Muscle layer of duodenum (tissue), 2 donors: ENCODE measurements around the gene WFIKKN1.

Experiments
- H3K27ac ChIP-seq: one replicate; pipeline ENCODE4 v1.7.0; 2013; ENCODE audit warnings: mild to moderate bottlenecking, low read length
- H3K27me3 ChIP-seq: one replicate; pipeline ENCODE4 v1.7.0; 2013; ENCODE audit warnings: low read depth, mild to moderate bottlenecking, control low read depth, low read length
- H3K36me3 ChIP-seq, 2 donors: one replicate each; pipeline ENCODE4 v1.7.0; 2013; ENCODE audit warnings: low read length in 2 of 2, control low read depth in 1 of 2, mild to moderate bottlenecking in 1 of 2; ENCODE audit not compliant: insufficient read depth in 2 of 2, control insufficient read depth in 1 of 2
- H3K4me1 ChIP-seq, 2 donors: one replicate each; pipeline ENCODE4 v1.7.0; 2013; ENCODE audit warnings: low read length in 2 of 2, mild to moderate bottlenecking in 2 of 2, control low read depth in 1 of 2, moderate library complexity in 1 of 2; ENCODE audit not compliant: insufficient read depth in 2 of 2, control insufficient read depth in 1 of 2
- H3K4me3 ChIP-seq, 2 donors: one replicate each; pipeline ENCODE4 v1.7.0; 2013; ENCODE audit warnings: low read length in 2 of 2, low read depth in 1 of 2, mild to moderate bottlenecking in 1 of 2
- H3K9me3 ChIP-seq, 2 donors: one replicate each; pipeline ENCODE4 v1.7.0; 2013; ENCODE audit warnings: low read length in 2 of 2, control low read depth in 1 of 2, mild to moderate bottlenecking in 1 of 2; ENCODE audit not compliant: control insufficient read depth in 1 of 2
- donor health status: healthy.

WFIKKN1 gene

DNA sequence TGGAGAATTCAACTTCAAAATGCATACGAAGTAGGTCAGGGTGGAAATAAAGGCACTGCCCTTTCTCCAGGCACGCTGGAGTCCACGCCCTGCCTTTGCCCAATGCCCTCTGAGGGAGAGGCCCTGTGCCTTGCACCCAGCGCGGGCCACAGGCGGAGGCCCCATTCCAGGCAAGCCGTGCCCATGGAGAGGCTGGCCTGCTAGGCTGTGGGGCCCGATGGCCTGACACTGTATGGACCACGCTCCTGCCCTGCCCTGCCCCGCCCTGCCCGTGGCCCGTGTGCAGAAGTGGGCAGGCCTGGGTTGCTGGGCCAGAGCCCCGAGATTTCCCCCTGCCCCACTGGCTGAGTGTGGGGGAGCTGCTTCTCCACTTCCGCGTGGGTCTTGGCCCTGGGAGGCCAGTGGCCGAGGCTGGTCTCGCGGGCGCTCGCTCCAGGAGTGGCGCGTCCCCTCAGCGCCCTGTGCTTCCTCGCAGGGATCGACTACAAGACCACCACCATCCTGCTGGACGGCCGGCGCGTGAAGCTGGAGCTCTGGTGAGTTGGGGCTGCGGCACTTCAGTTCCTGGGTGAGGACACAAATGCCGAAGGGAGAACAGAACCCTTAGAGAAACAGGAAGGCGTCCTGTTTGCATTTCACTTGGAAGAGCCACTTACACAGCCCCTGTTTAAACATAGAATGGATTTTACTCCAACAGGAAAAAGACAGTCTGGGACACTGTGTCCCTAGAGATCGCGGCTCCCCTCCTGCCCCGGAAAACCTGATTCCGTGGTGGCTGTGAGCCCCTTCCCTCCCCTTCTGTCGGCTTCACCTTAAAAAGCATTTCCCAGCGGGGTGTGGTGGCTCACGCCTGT lies 13.8 kb upstream of the WFIKKN1 start:
- H3K4me3 ChIP-seq = no peak overlapping the region
- no peaks in the 10 kb centered on the region for H3K4me1 ChIP-seq
- no peak overlapping the region for H3K27ac ChIP-seq
- no peaks in the 10 kb centered on the region for H3K9me3 ChIP-seq
- H3K36me3 ChIP-seq = peaks cover 0 to 6% of the 10 kb centered on the region in 2 donors
- H3K27me3 ChIP-seq = no peaks in the 10 kb centered on the region

DNA sequence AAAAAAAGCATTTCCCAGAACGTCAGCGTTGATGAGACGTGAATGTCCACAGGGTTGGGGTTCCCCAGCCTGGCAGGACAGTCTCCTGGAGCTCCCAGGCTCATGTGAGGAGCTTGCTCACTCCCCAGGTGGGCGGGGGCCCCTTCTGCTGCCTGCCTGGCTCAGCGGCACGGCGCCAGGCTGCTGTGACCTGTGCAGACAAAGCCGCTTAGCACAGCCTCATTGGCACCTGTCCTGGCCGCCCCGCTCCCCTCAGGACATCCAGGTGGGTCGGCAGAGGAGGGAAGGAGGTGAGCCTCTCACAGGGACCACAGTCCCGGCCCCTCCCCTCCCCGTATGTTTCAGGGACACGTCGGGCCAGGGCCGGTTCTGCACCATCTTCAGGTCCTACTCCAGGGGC lies 12.9 kb upstream of the WFIKKN1 start:
- H3K27ac ChIP-seq = no peak overlapping the region
- H3K36me3 ChIP-seq = peaks cover 0 to 6% of the 10 kb centered on the region in 2 donors
- no peaks in the 10 kb centered on the region for H3K9me3 ChIP-seq
- no peaks in the 10 kb centered on the region for H3K27me3 ChIP-seq
- no peak overlapping the region for H3K4me3 ChIP-seq
- H3K4me1 ChIP-seq = no peaks in the 10 kb centered on the region

DNA sequence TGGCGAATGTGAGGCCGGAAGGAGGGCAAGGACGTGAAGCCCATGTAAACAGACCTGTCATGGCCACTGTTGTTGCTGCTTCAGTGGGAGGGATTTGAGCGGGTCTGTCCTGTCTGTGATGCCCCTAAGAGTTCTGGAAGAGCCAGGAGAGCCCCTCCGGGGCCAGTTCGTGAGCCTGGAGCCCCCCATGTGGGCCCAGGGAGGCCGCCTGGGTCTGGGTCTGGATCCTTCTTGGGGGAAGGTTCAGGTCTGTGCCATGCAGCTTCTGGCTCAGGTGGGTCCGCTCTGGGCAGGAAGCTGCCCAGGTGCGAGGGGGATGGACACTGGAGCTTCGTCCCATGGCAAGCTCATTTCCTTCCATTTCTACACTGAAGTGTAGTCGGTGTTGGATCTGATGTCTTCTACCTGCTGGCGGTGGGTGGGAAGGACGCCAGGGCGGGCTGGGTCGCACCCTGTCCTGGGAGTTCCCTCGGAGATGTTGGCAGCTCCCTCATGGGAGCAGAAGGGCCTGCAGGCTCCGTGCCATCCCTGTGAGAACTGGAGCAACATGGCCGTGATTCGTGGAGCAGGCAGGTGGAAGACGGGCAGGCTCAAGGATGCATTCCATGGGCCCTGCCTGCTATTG lies 11.2 kb upstream of the WFIKKN1 start:
- H3K27me3 ChIP-seq = no peaks in the 10 kb centered on the region
- no peak overlapping the region for H3K4me3 ChIP-seq
- no peaks in the 10 kb centered on the region for H3K9me3 ChIP-seq
- peaks cover 0 to 6% of the 10 kb centered on the region in 2 donors for H3K36me3 ChIP-seq
- no peak overlapping the region for H3K27ac ChIP-seq
- no peaks in the 10 kb centered on the region for H3K4me1 ChIP-seq

DNA sequence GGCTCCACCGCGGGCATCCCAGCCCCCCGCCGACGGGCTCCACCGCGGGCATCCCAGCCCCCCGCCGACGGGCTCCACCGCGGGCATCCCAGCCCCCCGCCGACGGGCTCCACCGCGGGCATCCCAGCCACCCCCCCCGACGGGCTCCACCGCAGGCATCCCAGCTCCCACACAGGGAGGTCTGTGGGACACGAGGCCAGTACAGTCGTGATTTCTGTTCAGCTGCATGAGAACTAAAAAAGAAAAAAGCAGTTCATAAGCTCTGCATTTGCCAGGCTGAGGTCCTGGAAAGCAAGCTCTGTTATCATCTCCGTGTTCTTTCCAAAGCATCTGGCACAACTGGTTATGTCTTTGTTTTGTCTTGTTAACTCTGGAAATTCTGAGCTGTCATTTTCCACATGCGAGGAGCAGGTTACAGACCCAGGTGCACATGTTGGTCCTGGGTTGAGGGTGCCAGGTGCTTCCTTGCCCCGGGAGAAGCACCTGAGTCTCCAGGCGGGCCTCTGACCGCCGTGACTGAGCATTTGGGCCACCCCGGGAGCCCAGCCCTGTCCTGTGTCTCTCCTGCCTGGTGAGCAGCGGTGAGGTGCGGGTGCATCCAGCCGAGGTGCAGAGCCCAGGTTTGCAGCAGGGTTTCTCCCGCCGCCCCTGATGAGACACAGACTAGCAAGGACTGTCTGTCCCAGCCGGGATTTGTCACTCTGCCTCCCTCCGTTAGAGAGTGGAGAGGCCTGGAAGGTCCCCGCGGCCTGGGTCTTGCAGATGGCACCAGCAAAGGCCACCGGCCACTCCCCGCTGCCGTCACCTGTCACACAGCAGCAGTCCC lies 9.9 kb upstream of the WFIKKN1 start:
- Histone ChIP-seq H3K4me1 (no peaks in the 10 kb centered on the region), H3K27me3 (no peaks in the 10 kb centered on the region), H3K9me3 (no peaks in the 10 kb centered on the region), H3K27ac (no peak overlapping the region), H3K4me3 (no peak overlapping the region), H3K36me3 (peaks cover 0 to 13% of the 10 kb centered on the region in 2 donors)

DNA sequence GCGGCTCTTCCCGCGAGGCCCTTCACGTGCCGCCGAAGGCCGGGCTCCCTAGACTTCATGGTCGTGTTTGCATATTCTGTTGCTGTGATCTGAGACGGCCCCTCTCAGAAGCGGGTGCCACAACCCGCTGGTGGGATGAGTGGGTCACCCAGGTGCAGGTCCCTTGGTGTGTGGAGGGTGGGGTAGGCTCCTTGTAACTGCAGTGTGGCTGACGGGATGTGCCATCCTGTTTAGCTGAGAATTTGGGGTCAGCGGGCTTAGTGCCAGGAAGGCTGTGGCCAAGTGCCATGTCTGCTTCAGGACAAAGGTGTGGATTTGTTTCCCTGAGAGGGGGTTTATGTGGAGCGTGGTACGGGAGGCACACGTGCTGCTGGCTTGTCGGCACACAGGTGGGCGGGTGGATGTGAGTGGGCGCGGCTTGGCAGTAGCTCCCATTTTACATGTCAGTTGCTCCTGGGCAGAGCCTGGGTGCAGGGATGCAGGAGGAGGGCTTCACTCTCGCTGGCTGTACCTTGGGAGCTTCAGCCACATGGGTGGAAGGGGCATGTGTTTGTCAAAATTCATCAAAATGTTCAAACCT lies 9.2 kb upstream of the WFIKKN1 start:
- no peaks in the 10 kb centered on the region for H3K27me3 ChIP-seq
- no peaks in the 10 kb centered on the region for H3K9me3 ChIP-seq
- H3K4me3 ChIP-seq = no peak overlapping the region
- H3K27ac ChIP-seq = no peak overlapping the region
- peaks cover 0 to 20% of the 10 kb centered on the region in 2 donors for H3K36me3 ChIP-seq
- no peaks in the 10 kb centered on the region for H3K4me1 ChIP-seq

DNA sequence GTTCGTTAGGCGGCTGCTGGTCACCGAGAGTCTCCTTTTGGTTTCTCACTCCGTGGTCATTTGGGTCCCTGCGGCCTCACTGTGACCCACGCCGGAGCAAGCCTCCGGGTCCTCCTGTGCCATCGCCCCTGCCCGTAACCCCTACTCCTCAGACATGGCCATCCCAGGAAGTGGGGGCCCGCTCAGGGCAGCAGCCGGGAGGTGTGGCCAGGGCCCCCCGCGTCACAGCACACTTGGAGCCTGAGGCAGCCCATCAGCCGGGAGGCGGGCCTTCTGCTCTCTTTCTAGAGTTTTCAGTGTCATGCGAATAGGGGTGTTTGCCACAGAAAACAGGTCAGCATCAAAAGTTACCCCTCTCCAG lies 7.9 kb upstream of the WFIKKN1 start:
- no peak overlapping the region for H3K27ac ChIP-seq
- H3K9me3 ChIP-seq = no peaks in the 10 kb centered on the region
- no peaks in the 10 kb centered on the region for H3K4me1 ChIP-seq
- H3K4me3 ChIP-seq = no peak overlapping the region
- peaks cover 0 to 23% of the 10 kb centered on the region in 2 donors for H3K36me3 ChIP-seq
- H3K27me3 ChIP-seq = no peaks in the 10 kb centered on the region

DNA sequence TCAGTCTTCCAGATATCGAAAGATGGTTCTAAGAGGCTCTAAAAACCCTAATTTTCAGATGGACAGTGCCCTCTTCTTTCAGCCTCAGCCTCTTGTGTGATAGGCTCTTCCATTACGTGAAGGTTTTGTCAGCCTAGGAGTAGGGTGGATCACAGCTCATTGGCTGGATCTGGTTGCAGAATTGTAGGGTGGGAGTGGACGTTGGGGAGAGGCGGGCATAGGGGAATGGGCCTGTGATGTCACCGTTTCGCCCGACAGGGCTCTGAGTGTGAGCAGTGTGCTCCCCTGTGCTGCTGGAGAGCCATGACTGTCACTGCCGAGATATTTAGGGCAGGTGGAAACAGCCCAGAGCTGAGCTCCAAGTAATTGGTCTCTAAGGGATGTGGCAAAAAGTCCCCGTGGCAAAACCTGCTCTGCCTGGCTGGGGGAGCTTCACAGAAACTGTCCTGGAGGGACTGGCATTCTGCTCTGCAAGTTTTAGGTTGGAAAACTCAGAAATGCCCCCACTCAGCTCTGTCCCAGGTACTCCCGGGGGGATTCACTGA lies 6.2 kb upstream of the WFIKKN1 start:
- Histone ChIP-seq H3K36me3 (peaks cover 0 to 32% of the 10 kb centered on the region in 2 donors), H3K4me1 (peaks cover 0 to 1% of the 10 kb centered on the region in 2 donors), H3K27ac (no peak overlapping the region), H3K27me3 (no peaks in the 10 kb centered on the region), H3K4me3 (no peak overlapping the region), H3K9me3 (no peaks in the 10 kb centered on the region)

DNA sequence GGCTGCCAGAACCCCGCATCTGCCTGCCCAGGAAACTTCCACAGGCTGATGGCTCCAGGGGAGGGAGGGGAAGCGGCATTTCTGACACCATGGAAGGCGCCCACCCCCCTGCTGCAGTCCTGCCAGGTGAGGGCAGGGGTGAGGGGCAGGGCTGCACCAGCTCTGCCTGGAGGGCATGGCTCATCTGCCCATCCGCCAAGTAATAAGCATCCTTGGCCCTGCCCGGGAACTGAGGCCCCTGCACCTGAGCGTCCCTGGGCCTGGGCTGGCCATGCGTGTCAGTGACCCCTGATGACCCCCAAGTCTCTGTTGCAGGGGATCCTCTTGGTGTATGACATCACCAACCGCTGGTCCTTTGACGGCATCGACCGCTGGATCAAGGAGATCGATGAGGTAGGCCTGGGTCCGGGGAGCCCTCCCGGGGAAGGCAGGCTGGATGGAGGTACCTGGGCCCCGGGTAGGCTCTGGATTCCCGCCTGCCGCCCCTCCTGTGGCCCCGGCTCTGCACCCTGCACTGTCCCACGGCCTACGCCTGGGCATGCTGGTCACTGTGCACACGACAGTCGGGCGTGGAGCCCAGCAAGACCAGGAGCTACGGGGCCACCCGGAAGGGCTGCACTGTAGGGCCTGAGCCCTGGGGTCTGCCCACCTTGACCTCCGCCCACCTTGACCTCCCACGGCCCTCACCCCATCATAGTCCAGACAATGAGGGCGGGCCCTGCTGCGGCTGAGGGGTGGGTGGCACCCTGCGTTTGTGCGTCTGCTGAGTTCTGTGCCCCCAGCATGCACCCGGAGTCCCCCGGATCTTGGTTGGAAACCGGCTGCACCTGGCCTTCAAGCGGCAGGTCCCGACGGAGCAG lies 5.4 kb upstream of the WFIKKN1 start:
- Histone ChIP-seq H3K27ac (no peak overlapping the region), H3K9me3 (no peaks in the 10 kb centered on the region), H3K36me3 (peaks cover 0 to 32% of the 10 kb centered on the region in 2 donors)

DNA sequence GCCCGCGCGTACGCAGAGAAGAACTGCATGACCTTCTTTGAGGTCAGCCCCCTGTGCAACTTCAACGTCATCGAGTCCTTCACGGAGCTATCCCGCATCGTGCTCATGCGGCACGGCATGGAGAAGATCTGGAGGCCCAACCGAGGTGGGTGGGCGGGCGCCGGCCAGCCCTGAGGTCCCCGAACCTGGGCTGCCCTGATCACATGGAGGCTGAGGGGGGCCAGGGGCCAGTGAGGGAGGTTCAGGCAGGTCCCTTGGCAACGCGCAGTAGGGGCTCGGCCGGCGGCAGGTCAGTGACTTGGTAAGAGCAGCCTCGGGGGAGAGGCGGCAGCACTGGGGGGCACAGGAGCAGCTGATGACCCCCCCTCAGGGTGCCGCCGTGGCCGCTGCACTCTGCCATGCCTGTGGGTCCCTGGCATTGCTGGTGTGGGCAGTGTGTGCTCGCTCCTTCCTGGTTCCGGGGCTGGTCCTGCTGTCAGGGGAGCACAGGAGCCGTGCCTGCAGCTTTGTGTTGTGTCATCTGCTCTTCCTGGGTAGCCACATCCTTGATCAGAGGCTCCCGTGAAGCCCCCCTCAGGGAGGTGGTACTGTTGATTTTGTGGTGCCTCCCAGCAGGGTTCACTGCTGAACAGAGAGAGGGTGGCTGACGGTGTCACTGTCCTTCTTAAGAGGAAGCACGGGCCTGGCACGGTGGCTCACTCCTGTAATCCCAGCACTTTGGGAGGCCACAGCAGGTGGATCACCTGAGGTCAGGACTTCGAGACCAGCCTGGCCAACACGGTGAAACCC lies 4.6 kb upstream of the WFIKKN1 start:
- peaks cover 0 to 32% of the 10 kb centered on the region in 2 donors for H3K36me3 ChIP-seq
- H3K9me3 ChIP-seq = no peaks in the 10 kb centered on the region
- no peak overlapping the region for H3K4me3 ChIP-seq
- no peaks in the 10 kb centered on the region for H3K27me3 ChIP-seq
- H3K27ac ChIP-seq = no peak overlapping the region
- peaks cover 0 to 17% of the 10 kb centered on the region in 2 donors for H3K4me1 ChIP-seq

More for the DNA sequence above, 5.4 kb upstream of the WFIKKN1 start:
- peaks cover 0 to 9% of the 10 kb centered on the region in 2 donors for H3K4me1 ChIP-seq
- H3K27me3 ChIP-seq = no peaks in the 10 kb centered on the region
- H3K4me3 ChIP-seq = no peak overlapping the region
